Spleen (tissue), 11 donors: ENCODE results near the gene IGSF21. TPM values are rescaled to one million over a fixed set of nuclear protein-coding genes. Genes with fewer than 3 reads are reported as not detected.

Experiments used
- DNase-seq: peaks from one replicate; pipeline ENCODE4 v3.0.0-alpha.2; 2020
- H3K27ac ChIP-seq, 8 donors: fragments of 200-600 bp; sonication (generic) in 7 of 8; 1 replicate in 4 of 8; 2 replicates in 4 of 8; pipeline versions ENCODE4 v1.5.0 to v1.8.0; 2016 to 2021; ENCODE audit warnings: inconsistent platforms in 4 of 8, mild to moderate bottlenecking in 4 of 8, moderate library complexity in 1 of 8
- H3K27me3 ChIP-seq, 7 donors: fragments of 200-600 bp; sonication (generic) in 6 of 7; replicated peaks in 1 of 7; 1 replicate in 4 of 7; 2 replicates in 3 of 7; pipeline versions ENCODE4 v1.5.0 to v1.8.0; 2016 to 2021; ENCODE audit warnings: inconsistent platforms in 3 of 7, mild to moderate bottlenecking in 1 of 7
- H3K36me3 ChIP-seq, 6 donors: fragments of 200-600 bp; sonication (generic) in 5 of 6; 1 replicate in 4 of 6; 2 replicates in 2 of 6; pipeline versions ENCODE4 v1.5.0 to v1.8.0; 2016 to 2021; ENCODE audit warnings: inconsistent platforms in 2 of 6
- H3K4me1 ChIP-seq, 6 donors: fragments of 200-600 bp; sonication (generic) in 5 of 6; 1 replicate in 3 of 6; 2 replicates in 3 of 6; pipeline versions ENCODE4 v1.5.0 to v1.8.0; 2016 to 2021; ENCODE audit warnings: inconsistent platforms in 3 of 6
- H3K4me3 ChIP-seq, 8 donors: fragments of 200-600 bp; sonication (generic) in 7 of 8; 1 replicate in 4 of 8; 2 replicates in 4 of 8; pipeline versions ENCODE4 v1.5.0 to v1.8.0; 2016 to 2021; ENCODE audit warnings: inconsistent platforms in 4 of 8, mild to moderate bottlenecking in 4 of 8, moderate library complexity in 2 of 8
- H3K9me3 ChIP-seq, 8 donors: fragments of 200-600 bp; sonication (generic) in 7 of 8; 1 replicate in 4 of 8; 2 replicates in 4 of 8; pipeline versions ENCODE4 v1.5.0 to v1.8.0; 2016 to 2021; ENCODE audit warnings: inconsistent platforms in 4 of 8
- POLR2A ChIP-seq, 3 donors: fragments of 450-650 bp; IDR thresholded peaks; one replicate each; pipeline ENCODE4 v1.5.1; 2017; ENCODE audit warnings: antibody characterized with exemption in 3 of 3, mild to moderate bottlenecking in 1 of 3
- POLR2AphosphoS5 ChIP-seq, 3 donors: sonication (generic); formaldehyde crosslinking; IDR thresholded peaks; one replicate each; pipeline ENCODE4 v1.5.1; 2017; ENCODE audit warnings: antibody characterized with exemption in 3 of 3
- WGBS, 5 donors: extraction: QIAGEN DNeasy Blood & Tissue Kit in 3 of 5; methylation state at CpG; one replicate each; pipeline versions ENCODE4 v1.1.5 to v1.1.7; 2013 to 2018; 5-methylcytosine and 5-hydroxymethylcytosine counted together
- intact Hi-C: fragments of 100-400 bp; cut with DNase I; formaldehyde crosslinking; loops from one replicate; pipeline ENCODE4 v1.15.0; 2023; ENCODE audit warnings: low total_unique reads
- polyA plus RNA-seq, 3 donors: library from polyadenylated mRNA; stranded (reverse); fragments of 200-250 nt; gene quantifications; one replicate each; pipeline ENCODE4 v1.2.1, GENCODE V29; 2013
- total RNA-seq, 7 donors: library from RNA; depleted of rRNA in 3 of 7; stranded (reverse); fragments of >200 nt in 3 of 7; fragmentation: NEBNext Ultra II Directional in 4 of 7; extraction: Animal tissue kit (Norgen Biotek cat#: 25700) in 4 of 7; gene quantifications; one replicate each; pipeline versions ENCODE4 v1.1.0 to v1.2.1, GENCODE V29; 2016 to 2021
- TF ChIP-seq, protein P1 (sequence below), 11 experiments: fragments of 200-600 bp in 7 of 11; fragments of 450-650 bp in 4 of 11; sonication (generic) in 4 of 11; IDR thresholded peaks in 8 of 11; conservative IDR thresholded peaks in 3 of 11; 1 replicate in 7 of 11; 2 replicates in 4 of 11; pipeline versions ENCODE4 v1.4.0 to v1.8.0; 2016 to 2021; ENCODE audit warnings: antibody characterized with exemption in 11 of 11, inconsistent platforms in 4 of 11, mild to moderate bottlenecking in 1 of 11
- donor health status: healthy with polysubstance abuse.
- donor health status: DM: no; HTN: no; CAD: no; lungs with moderate emphysema.
- donor health status: DM: no; HTN: no; CAD: no.
- donor health status: Bipolar disorder and iron deficiency.
- donor health status: healthy.
- donor health status: DM: no; HTN: no; CAD: no.
- donor health status: DM: yes; HTN: yes; CAD: no.

Gene IGSF21
- total and polyA plus RNA-seq, 10 donors: 1.6 to 35.0 (median 20.6) TPM

DNA sequence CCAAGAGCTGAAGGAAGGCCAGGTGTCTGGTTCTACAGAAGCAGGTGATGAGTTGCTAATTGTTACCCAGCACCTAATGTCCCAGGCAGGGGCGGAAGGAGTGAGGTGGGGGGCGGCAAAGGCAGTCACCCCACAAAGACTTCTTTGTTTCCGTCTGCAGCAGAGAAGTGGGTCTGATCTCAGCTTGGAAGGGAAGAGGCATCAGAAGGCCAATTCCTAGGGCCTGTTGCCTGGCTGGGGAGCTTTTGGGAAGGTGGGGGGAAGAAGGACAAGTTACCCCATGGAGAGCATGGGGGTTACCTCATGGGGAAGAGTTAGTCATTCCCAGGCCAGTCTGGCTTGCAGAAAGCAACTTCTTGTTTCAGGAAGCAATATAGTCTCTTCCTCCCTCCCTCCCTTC is 10.9 kb downstream of the IGSF21 start:
- intact Hi-C loops: no loop called here
- peaks cover 0 to 85% (median 8%) of the 10 kb centered on the region in 7 donors for H3K27me3 ChIP-seq
- no peak for DNase-seq
- peak overlapping the region in 3 of 8 donors; percentile 12 to 33 (median 24) for H3K27ac ChIP-seq
- no peaks in the 10 kb centered on the region for H3K4me1 ChIP-seq
- H3K9me3 ChIP-seq: no peaks in the 10 kb centered on the region
- H3K36me3 ChIP-seq: no peaks in the 10 kb centered on the region
- WGBS, 5 donors: 22 to 55% (median 41%) methylated on average over 3 of the region's 3 CpGs
- TF ChIP-seq, protein P1, sequence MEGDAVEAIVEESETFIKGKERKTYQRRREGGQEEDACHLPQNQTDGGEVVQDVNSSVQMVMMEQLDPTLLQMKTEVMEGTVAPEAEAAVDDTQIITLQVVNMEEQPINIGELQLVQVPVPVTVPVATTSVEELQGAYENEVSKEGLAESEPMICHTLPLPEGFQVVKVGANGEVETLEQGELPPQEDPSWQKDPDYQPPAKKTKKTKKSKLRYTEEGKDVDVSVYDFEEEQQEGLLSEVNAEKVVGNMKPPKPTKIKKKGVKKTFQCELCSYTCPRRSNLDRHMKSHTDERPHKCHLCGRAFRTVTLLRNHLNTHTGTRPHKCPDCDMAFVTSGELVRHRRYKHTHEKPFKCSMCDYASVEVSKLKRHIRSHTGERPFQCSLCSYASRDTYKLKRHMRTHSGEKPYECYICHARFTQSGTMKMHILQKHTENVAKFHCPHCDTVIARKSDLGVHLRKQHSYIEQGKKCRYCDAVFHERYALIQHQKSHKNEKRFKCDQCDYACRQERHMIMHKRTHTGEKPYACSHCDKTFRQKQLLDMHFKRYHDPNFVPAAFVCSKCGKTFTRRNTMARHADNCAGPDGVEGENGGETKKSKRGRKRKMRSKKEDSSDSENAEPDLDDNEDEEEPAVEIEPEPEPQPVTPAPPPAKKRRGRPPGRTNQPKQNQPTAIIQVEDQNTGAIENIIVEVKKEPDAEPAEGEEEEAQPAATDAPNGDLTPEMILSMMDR (IDR thresholded peaks at IDR 0.05 in 8 of 11, conservative IDR thresholded peaks at IDR 0.05 in 3 of 11): no peak
- TF ChIP-seq POLR2A (IDR thresholded peaks at IDR 0.05) (no peak), POLR2AphosphoS5 (IDR thresholded peaks at IDR 0.05) (no peak)
- H3K4me3 ChIP-seq: no peak overlapping the region

DNA sequence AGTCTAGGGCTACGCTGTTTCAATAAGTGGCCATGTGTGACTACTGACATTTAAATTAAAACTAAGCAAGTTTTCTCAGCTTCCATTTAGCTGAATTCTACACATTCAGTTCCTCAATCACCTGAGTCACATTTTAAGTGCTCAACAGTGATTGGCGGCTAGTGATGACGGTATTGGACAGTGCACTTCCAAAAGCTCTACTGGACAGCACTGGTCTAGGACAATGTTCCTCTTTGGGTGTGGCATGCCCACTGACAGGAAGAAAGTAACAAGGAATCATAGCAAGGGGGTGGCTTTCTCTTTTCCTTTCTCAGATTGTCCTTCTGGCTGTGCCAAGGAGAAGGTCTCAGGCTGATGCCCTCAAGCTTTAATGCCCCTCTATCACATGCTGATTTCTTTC is 11.7 kb downstream of the IGSF21 start:
- DNase-seq: no peak
- Histone ChIP-seq H3K27me3 (peaks cover 0 to 84% (median 8%) of the 10 kb centered on the region in 7 donors), H3K27ac (peak overlapping the region in 3 of 8 donors; percentile 12 to 33 (median 24)), H3K4me1 (no peaks in the 10 kb centered on the region), H3K9me3 (no peaks in the 10 kb centered on the region), H3K4me3 (no peak overlapping the region), H3K36me3 (no peaks in the 10 kb centered on the region)
- 62 to 92% (median 71%) methylated on average over 3 of the region's 3 CpGs for WGBS, 5 donors
- intact Hi-C loops: no loop called here
- TF ChIP-seq POLR2AphosphoS5 (IDR thresholded peaks at IDR 0.05) (no peak), POLR2A (IDR thresholded peaks at IDR 0.05) (no peak)
- TF ChIP-seq, protein P1 (IDR thresholded peaks at IDR 0.05 in 8 of 11, conservative IDR thresholded peaks at IDR 0.05 in 3 of 11): no peak

DNA sequence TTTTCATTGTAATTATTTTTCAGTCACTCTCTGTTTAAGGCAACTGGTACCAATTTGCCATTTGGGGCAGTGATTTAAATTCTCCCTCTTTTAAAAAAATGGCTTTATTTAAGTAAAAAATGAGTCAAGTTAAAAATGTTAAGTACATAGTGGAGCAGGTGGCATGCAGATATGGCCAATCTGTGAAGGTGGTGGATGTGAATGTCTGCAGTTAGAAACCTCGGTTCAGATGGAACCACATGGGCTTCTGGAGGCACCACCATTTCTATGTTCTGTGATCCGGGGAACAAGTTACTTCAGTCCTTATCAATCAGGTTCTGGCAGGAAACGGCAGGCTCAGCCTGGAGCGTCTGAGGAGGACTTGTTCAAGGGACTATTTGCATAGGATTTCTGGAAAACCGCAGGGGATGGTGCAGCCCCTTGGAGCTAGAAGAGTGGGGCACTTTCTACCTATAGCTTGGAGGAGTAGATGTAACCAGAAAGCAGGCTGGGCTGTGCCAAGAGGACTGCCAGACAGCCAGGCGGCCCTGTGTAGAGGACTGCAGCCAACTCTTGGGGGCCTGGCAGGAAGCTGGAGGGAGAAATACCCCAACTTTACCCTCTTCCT is 12.3 kb downstream of the IGSF21 start:
- intact Hi-C loops: no loop called here
- DNase-seq: no peak
- 39 to 56% (median 44%) methylated on average over 6 of the region's 6 CpGs for WGBS, 5 donors
- Histone ChIP-seq H3K4me1 (no peaks in the 10 kb centered on the region), H3K36me3 (no peaks in the 10 kb centered on the region), H3K27ac (no peak overlapping the region), H3K4me3 (no peak overlapping the region), H3K9me3 (no peaks in the 10 kb centered on the region), H3K27me3 (peaks cover 0 to 78% (median 8%) of the 10 kb centered on the region in 7 donors)
- TF ChIP-seq, protein P1 (IDR thresholded peaks at IDR 0.05 in 8 of 11, conservative IDR thresholded peaks at IDR 0.05 in 3 of 11): no peak
- TF ChIP-seq POLR2A (IDR thresholded peaks at IDR 0.05) (no peak), POLR2AphosphoS5 (IDR thresholded peaks at IDR 0.05) (no peak)

DNA sequence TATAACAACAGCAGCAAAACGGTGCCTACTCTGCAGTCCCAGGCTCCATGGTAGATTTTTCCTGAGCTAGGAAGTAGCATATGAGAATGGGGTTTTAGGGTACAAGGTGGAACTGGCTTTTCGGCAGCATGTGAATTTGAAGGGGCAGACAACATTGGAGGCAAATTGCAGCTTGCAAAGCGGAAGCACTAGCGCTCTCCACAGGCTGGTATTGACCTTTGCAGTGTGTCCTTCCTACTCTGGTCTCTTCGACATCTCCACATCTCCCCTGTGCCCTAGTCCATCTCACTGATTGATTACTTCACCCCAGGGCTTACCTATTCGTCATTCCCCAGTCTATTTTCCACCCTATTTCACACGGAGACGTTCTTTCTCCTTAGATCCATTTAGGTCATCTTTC is 13.0 kb downstream of the IGSF21 start:
- Histone ChIP-seq H3K4me1 (no peaks in the 10 kb centered on the region), H3K27me3 (peaks cover 0 to 71% (median 8%) of the 10 kb centered on the region in 7 donors), H3K27ac (no peak overlapping the region), H3K36me3 (no peaks in the 10 kb centered on the region), H3K4me3 (no peak overlapping the region), H3K9me3 (no peaks in the 10 kb centered on the region)
- intact Hi-C loops: no loop called here
- 74 to 83% (median 78%) methylated on average over 8 of the region's 8 CpGs for WGBS, 5 donors
- TF ChIP-seq POLR2AphosphoS5 (IDR thresholded peaks at IDR 0.05): no peak
- TF ChIP-seq, protein P1 (IDR thresholded peaks at IDR 0.05 in 8 of 11, conservative IDR thresholded peaks at IDR 0.05 in 3 of 11): no peak
- no peak for DNase-seq
